Effector CD4-positive, alpha-beta T cell (primary cell): Measurements from ENCODE around the gene ZNF683.
"Not testable (repeated sequence)": the region's sequence is repeated elsewhere in the genome, so short reads cannot be mapped to it uniquely, and the experiment has no call there.

Experiments
- DNase-seq: peaks from one replicate; pipeline ENCODE4 v3.0.0-alpha.2; 2020
- total RNA-seq: gene quantifications from one replicate; lab custom pipeline; 2026; lab: John Stamatoyannopoulos, UW

ZNF683 gene
- 0.56 reads per million for total RNA-seq

DNA sequence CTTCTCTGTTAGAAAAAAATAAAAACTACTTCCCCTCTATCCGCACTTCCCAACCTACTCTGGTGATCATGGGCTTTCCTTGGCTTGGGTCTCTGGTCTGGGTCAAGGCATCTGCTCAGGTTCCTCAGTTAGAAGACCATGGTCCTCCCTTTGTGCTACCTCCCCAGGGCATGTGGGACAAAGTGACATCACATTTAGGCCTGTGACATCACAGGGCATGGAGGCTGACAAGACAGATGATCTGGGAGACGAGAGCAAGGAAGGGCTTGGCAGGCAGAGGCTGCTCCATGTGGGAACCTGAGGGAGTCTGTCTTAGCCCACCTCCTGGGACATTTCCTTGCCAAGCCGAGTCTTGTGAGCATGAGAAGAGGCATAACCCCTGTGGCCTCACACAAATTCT, at the start of gene ZNF683:
Gene ZNF683 (minus strand): TSS at position 140 of the 400 bp plus-strand sequence. CDS start 4,179 bp downstream, outside the sequence.
- not testable (repeated sequence) for DNase-seq

DNA sequence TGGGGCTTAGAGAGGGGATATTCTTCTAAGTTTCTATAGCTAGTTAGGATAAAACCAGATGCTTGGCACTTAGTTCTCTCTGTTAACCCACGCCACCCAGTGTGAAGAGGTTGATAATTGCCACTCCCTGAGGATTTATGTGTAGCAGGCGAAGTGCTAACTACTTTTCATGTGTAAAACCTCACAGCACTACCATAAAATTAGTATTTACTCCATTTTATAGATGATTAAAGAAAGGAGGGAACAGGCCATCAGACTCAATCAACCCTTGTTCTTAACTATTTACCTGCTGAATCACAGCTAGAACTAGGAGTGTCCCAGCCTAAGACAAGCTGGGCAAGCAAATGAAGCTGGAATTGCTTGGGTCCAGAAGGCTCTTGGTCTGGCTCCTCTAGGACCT, 46.9 kb upstream of the ZNF683 start:
- DNase-seq: no peak

DNA sequence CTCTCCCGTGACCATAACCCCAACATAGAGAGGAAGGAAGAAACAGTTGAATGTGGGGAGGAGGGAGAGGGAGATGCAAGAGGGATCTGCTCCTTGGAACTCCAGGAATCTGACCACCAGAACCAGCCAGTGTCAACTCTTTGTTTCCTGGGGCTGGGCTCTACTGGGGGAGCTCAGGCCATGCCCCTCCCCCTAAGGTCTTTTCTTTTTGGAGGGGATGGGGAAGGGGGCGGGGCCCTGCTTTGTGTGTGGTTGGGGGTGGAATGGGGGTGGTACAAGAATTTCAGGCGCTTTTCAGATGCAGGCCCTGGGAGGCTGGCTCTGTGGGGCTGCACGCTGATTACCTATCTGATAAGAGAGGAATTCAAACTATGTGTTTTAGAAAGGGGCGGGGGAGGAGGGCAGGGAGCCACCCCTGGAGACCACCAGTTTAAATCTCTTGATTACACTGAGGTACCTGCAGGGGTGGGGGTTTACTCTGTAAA, 46.4 kb upstream of the ZNF683 start:
- no peak for DNase-seq

DNA sequence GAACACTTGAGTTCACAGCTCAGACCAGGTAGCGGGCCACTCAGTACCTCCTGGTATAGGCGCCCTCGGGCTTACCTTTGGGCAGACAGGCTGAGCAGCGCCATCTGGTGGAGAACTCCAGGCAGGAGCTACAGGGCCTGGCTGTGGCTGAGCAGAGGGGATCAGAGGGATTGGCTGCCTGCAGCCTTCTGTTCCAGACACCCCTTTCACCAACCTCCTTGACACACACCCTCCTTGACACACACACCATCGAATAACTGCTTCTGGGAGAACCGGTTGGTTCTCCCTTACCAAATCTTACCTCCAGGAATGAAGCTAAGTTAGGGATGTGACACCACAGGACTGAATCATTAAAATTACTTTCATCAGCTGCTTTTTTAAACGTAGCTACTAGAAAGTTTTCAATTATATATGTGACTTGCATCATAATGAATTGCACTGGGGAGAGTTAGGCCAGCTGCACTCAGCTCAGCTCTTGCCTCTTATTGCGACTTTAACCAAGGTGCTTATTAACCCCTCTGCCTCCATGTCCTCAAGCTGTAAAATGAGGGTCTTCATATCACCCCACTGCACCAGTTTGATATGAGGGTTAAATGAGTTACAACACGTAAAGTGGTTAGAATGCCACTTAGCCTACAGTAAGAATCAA, 44.7 kb upstream of the ZNF683 start:
- DNase-seq: peak; percentile 83

DNA sequence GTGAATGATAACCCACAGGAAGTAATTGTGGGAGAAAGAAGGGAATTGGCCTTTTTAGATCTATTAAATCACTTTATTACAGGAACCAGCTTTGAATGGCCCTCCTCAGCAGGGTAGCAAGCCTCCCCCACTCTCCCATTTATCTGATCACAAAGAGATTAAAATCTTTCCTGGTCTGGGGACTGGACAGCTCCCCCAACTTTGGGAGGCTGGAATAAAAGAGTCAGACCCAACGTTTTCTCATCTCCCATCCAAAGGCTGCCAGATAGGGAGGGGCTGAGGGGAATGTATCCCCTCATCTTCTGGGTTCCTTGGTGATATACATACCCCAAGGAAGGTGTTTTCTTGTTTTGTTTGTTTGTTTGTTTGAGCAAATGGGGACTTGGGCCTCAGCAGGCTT, 40.5 kb upstream of the ZNF683 start:
- no peak for DNase-seq

DNA sequence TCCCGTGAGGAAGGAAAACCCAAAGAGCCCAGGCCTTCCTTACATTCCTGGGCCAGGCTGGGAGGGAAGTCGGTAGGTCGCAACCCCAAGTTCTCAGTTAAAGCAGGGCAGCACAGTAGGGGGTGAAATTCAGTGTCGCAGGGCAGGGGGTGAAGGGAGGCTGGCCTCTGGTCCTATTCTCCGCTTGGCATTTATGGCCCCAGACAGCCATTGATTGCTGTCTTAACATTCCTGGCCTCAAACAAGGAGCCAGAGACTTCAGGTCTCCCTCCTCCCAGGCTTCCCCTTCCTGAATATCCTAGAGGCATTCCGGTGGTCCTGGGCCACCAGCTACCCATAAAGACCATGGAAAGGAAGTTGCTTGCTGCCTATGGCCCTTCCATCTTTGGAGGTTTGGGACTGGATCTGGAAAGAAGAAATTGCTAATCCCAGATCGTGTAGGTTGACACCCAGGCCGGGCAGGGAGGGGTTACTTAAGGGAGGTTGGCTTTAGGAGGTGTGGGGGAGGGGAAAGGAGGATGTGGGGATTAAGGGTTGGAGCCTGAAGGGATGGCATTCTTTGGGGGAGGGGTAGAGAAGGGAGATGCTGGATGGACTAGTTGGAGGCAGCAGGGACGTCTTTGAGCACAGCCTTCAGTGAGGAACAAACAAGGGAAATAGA, 39.8 kb upstream of the ZNF683 start:
- no peak for DNase-seq

DNA sequence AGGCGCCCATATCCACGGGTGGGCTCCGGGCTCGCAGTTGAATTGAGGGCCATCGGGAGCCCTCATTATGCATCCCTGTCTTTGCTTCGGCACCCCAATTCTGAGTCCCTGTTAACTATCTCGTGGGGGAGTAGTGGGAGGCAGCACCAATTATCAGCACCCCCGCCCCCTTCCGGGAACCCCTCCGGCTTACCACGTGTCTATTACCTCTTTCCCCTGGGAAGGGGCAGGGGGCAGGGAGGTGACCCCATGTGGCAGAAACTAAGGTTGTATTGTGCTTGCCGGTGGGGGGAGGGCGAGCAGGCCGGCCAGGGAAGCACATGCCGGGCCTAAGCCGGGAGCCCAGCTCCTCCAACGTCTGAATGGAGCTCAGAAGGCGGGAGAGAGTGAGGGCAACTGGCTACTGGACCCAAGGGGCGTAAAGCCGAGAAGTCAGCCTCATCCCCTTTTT, 39.1 kb upstream of the ZNF683 start:
- no peak for DNase-seq

DNA sequence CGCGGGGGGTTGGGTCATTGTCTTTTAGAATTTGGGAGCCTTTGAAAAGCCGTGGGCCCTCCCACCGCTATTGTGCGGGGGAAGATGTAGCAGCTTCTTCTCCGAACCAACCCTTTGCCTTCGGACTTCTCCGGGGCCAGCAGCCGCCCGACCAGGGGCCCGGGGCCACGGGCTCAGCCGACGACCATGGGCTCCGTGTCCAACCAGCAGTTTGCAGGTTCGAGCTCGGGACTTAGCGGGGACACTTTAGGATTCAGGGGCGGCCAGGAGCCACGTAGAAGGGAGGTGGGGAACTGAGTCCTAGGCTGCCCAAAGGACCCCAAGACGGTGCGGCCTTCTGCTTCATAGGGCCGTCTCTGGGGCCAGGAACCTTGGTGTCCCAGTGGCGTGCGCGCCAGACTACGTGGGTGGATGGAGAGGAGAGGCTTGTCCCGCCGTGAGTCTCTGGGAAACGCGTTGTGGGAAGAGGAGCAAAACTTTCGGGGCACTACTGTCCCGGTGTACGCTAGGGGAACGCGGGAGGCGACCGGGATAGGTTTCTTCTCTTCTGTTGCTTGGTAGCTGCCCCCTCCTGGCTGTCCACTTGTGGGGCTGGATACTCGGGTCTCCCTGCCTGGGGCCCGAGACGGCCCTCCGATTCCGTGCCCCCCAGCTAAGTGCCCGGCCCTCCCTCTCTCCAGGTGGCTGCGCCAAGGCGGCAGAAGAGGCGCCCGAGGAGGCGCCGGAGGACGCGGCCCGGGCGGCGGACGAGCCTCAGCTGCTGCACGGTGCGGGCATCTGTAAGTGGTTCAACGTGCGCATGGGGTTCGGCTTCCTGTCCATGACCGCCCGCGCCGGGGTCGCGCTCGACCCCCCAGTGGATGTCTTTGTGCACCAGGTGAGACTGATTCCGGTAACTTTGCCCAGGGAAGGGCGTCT, 38.4 kb upstream of the ZNF683 start, which contains the start of gene LIN28A:
Gene LIN28A (plus strand): TSS at position 112 of the 918 bp plus-strand sequence. CDS start 75 bp downstream, at position 187.
- no peak for DNase-seq

DNA sequence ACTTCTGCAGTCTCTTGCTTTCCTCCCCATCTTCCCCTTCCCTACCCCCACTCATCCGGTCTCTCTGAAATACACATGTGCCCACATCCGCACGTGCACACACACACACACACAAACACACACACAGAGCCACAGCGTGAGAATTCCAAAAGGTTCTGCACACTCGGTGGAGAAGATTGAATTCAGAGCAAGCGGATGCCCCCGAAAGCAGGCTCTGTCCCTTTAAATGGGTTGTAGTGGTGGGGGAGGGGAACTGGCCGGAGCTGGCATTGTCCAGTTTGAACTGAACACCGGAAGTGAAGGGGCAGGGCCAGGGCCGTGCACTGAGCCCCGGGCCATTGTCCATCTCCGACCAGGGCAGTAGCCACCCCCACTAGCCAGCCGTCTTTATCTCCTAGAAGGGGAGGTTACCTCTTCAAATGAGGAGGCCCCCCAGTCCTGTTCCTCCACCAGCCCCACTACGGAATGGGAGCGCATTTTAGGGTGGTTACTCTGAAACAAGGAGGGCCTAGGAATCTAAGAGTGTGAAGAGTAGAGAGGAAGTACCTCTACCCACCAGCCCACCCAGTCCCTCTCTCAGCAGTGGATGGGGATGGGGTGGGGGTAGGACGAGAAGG, 36.7 kb upstream of the ZNF683 start:
- no peak for DNase-seq

DNA sequence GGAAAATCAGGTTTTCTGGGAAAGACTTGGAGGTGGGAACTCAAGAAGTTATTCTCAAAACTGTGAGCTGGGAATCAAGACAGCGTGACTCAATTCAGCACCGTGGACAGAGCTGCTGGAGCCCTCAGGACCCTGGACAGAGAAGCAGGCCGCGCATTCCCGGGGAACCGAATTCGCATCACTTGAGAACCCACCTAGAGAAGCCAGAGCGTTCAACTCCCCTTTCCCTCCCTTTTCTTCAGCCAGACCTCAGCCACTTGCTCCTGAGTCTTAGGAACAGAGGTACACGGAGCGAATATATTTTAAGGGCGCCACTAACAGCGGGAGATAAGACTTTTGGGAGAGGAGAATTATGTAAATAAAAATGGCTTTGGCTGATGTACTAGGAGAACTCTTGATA, 36.1 kb upstream of the ZNF683 start:
- peak; percentile 73 for DNase-seq

DNA sequence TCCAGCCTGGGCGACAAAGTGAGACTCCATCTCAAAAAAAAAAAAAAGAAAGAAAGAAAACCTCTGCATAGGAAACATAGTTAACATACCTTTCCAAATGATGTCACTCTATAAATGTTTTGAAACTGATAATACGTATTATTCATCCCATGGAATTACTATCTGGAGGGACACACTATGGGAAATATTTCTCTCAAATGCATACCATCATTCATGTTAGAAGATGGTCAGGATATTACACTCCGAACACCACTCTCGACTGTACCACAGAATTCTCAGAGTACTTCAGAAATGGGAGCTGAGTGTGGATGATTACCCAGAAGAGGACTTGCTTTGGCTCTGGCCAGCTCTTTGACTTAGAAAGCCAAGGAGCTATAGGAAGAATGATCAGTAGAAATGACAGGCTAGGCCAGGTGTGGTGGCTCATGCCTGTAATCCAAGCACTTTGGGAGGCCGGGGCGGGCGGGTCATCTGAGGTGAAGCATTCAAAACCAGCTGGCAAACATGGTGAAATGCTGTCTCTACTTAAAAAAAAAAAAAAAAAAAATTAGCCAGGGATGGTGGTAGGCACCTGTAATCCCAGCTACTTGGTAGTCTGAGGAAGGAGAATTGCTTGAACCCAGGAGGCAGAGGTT, 32.8 kb upstream of the ZNF683 start:
- no peak for DNase-seq

DNA sequence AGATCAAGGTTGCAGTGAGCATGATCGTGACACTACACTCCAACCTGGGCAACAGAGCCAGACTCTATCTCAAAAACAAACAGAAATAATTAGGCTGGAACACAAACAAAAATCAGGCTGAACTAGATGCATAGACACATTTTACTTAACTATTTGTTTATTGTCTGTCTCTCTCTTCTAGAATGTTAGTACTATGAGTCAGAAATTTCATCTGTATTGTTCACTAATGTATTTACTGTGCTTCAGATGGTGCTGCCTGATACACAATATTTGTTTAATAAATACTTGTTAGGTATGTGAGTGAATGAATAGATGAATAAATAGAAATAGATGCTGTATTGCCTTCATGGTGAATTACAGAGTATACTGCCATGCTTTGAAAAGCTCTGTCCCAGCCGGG, 32.1 kb upstream of the ZNF683 start:
- DNase-seq: no peak

DNA sequence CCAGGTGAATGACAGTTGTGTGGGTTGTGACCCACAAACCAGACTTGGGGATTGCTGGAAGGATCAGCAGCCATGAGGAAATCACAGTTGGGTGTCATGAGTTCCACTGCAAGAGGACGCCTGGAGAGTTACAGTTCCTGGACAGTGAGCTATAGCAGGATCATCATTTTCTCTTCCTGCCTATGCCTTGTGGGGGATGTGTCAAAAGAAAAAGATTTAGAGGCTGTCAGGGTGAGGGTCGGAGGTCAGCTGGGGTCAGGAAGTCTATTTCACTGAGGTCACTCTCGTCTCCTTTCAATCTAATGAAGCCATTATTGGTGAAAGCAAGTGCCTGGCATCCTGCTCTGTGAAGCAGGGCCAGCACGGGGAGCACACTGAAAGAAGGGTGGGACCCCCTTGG, 31.1 kb upstream of the ZNF683 start:
- DNase-seq: no peak

DNA sequence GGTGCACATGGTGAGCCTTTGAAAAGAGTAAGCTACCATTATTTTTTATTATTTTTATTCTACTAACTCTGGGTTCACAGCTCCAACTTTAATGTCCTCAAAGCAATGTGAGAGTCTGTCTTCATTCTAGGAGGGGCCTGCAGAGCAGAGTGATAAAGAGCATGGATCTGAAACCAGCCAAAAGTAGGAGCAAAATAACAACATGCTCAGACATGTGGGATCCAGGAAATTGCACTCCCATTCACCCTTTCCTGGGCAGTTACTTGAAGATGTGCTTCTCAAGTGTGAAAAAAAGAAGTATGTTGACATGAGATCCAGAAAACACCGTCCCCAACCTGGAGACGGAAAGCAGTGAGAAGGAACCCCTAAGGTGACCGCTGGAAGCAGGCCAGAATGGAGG, 29.3 kb upstream of the ZNF683 start:
- no peak for DNase-seq

DNA sequence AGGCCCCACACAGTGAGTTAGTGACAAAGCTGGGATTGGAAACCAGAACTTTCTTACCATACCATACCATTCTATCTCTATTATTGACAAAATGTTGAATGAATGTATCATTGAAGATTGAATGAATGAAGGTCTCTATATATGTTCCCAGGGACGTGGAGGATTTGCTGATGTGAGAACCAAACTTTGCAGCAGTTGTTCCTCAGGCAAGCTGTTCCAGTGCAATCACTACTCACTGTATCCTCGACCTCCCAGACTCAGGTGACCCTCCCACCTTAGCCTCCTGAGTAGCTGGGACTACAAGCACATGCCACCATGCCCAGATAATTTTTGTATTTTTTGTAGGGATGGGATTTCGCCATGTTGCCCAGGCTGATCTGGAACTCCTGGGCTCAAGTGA, 26.5 kb upstream of the ZNF683 start:
- DNase-seq: no peak

DNA sequence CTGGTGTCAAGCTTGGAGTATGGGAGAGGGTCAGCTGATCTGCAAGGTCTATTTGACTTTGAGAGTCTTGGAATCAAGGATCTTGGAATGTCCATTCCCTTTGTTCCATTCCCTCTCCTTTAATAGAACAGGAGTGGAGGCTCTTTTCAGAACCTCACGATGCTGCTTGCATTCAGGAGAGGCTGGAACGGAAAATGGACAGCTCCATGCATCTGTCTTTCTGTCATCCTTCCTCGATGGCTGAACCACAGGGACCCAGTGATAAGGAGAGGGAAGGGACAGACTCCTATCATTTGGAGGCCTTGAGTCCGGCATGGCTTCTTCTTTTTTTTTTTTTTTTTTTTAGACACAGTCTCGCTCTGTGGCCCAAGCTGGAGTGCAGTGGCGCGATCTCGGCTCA, 23.2 kb upstream of the ZNF683 start:
- no peak for DNase-seq

DNA sequence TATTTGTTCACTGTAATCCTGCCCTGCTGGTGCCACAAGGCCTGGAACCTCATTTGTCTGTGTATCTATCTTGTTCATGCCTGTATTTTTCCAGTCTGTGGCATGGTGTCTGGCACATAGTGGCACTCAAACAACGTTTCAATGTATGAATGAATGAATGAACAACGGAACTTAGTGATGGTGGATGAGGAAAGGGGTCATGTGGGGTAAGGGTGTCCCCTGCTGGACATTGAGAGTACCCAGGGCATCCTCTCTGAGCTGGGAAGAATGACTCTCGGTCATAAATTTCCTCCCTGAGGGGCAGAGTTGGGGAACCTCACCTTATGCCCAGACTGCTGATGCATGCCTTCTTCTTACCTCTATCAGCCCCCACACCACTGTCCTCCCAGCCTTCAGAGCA, 18.9 kb upstream of the ZNF683 start:
- DNase-seq: peak; percentile 17

DNA sequence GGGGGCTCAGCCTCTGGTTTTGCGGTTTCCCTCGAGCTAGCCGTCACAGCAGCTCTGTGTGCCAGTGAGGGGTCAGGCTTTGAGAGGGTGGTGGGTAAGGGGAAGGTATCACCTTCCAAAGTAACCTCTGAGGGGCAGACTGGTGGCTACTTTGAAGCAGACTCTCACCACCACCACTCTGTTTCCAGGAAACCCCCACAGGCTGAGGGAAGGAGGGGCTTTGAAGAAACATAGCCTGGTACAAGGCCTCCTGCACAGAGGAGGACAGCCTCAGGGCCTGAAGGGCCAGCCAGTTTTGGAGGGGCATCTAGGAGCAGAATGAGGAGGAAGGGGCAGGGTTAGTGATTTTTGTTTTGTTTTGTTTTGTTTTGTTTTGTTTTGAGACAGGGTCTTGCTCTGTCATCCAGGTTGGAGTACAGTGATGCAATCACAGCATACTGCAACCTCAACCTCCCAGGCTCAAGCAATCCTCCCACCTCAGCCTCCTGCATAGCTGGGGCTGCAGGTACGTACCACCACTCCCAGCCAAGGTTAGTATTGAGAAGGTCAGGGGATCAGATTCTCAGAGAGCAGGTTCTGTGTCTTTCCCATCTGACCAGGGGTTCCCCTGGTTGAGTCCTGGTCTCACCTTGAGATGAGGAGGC, 17.2 kb upstream of the ZNF683 start:
- DNase-seq: no peak

DNA sequence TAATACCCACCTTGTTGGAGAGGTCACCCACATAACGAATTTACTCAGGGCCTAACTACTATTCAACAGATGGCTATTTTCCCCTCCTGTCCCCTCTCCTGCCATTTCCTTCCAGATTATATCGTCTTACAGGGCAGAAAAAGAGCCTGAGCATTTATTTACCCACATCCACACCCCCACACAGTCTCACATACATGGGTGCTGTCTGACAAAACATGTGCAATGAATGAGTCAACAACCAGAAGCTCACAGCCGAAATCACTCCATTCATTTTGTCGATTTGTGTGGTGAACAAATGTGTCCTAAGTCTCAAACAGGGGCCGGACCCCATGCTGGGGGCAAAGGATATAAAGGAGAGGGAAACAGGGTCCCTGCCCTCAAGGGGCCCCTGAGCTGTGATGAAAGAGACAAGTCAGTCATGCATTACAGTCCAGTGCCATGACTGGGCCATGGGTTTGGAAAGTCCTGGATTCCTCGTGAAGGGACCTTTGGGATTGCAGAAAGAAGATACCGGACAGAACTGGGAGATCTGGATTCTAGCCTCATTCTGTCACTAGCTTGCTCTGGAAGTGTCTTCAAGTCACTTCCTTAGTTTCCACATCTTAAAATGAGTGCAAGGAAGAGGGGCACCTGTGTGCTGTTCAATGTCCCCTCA, 16.4 kb upstream of the ZNF683 start:
- DNase-seq: no peak

DNA sequence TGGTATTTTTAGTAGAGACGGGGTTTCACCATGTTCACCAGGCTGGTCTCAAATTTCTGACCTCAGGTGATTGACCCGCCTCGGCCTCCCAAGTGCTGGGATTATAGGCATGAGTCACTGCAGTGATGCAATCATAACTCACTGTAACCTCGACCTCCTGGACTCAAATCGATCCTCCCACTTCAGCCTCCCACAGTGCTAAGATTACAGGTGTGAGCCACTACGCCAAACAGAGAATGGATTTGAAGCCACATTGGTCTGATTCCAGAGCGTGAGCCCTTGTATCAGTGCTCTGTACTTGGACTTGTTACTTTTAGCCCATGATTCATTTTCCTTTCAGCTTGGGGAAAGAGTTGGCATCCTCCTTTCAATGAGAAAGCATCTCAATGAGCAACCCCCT, 14.9 kb upstream of the ZNF683 start:
- no peak for DNase-seq

DNA sequence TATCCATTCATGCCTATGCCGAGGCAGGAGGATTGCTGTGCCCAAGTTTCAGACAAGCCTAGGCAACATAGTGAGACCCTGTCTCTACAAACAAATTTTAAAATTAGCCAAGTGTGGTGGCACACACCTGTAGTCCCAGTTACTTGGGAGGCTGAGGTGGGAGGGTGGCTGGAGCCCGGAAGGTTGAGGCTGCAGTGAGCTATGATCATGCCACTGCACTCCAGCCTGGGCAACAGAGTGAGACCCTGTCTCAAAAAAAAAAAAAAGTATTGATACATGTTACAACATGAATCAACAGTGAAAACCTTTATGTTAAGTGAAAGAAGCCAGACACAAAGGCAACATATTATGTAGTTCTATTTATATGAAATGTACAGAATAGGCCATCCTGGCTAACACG, 12.5 kb upstream of the ZNF683 start:
- not testable (repeated sequence) for DNase-seq
